GM18498 (cell line): ENCODE results near the gene DAD1.
A peak's percentile ranks its signal among the peaks of the same experiment; 100 is the strongest.
"Not testable (repeated sequence)": the region's sequence is repeated elsewhere in the genome, so short reads cannot be mapped to it uniquely, and the experiment has no call there.

Experiments used
- ATAC-seq: cut with Tn5 transposase; IDR thresholded peaks from one replicate; pipeline ENCODE4 v1.9.1; 2021; ENCODE audit warnings: mild to moderate bottlenecking, moderate library complexity; ENCODE audit not compliant: unreplicated experiment

DAD1 gene

GRCh38 chr14:22569737-22570131 lies 19.3 kb downstream of the DAD1 start:
- ATAC-seq: no peak

DNA sequence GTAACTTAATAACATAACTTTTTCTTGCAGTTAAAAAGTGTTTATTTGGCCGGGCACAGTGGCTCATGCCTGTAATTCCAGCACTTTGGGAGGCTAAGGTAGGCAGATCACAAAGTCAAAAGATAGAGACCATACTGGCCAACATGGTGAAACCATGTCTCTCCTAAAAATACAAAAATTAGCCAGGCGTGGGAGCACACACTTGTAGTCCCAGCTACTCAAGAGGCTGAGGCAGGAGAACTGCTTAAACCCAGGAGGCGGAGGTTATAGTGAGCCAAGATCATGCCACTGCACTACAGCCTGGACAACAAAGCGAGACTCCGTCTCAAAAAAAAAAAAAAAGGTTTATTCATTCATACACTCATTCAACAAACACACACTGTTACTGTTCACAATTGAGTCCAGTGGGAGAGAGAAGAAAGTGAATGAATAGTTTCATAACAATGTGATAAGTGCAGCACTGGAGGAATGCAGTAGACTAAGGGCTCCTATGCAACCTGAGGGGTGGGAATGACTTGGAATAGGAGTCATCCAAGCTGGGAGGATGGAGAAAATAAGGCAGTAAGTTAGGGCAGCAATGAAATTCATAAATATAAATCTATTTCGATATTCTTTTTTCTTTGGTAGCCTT lies 19.8 kb downstream of the DAD1 start:
- no peak for ATAC-seq

GRCh38 chr14:22567437-22567836 lies 21.6 kb downstream of the DAD1 start:
- ATAC-seq: no peak

DNA sequence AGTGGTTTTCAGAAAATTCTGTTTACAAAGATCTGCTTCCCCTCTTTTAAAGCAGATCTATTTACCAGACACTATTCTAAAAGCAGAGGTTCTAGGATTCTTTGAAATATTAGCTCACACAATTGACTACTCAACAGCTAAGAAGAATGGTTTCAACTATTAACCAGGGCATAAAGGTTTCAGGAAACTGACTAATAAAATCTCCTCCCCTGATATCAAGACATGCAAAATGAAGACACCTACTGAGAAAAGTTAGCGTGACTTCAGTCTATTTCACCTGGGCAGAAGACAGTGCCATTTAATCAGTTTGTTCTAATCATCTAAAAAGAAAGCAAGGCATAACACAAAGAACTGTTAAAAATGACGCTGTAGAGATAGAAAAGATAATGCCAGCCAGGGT lies 22.2 kb downstream of the DAD1 start:
- ATAC-seq: no peak

- not testable (repeated sequence) for ATAC-seq
Measured at GRCh38 chr14:22566266-22566665, 22.8 kb downstream of the DAD1 start.

- ATAC-seq: peak; percentile 41
Measured at GRCh38 chr14:22565391-22565945, 23.6 kb downstream of the DAD1 start.

DNA sequence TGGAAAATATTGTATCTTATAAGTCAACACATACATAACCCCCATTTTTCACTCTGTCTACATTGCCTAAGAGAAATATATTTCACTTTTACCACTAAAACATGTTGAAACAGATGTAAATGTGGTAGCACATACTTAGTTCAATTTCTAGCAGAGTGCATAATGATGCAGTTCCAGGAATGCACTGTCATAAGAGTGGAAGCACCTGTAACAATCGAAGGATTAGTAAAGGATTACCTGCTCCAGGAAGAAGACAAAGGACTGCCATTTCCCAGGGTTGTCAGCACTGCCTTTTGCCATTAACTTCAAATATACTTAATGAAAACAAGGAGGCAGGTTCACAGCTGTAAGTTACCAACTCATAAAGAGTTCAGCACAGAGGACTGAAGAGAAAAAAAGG lies 24.6 kb downstream of the DAD1 start:
- ATAC-seq: no peak

GRCh38 chr14:22563987-22564386 lies 25.0 kb downstream of the DAD1 start:
- peak; percentile 41 for ATAC-seq

GRCh38 chr14:22561661-22562579 lies 27.1 kb downstream of the DAD1 start:
- peak; percentile 21 for ATAC-seq

GRCh38 chr14:22561366-22561660 lies 27.7 kb downstream of the DAD1 start:
- no peak for ATAC-seq

DNA sequence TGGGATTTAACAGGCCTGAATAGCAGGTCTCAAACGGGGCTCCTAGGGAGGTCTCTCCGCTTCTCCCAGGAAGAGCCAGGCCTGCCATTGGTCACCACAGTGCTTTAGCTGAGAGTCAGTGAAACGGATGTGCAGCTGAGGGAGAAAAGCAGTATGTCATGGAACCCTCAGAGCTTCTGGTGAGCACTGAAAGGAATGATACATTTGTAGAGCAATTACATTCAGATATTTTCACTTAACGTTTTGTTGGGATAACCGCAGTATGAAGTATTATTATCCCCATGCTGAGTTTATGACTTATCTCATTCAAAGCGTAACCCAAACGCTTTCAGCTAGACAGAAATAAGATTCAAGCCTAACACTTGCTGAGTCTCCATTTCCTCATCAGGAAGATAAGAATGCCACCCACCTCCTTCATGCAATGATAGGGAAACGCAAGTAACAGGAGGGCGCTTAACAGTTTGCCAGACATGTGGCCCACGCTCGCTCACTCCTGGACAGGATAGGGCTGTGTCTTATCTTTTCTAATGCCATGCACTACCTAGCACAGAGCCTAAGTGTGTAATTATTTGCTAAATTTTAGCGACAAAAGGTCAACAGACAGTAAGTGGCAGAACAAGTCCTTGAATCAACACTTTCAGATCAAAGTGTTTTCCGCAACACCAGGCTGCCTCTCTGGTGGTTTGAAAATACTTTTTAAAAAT lies 28.2 kb downstream of the DAD1 start:
- no peak for ATAC-seq

DNA sequence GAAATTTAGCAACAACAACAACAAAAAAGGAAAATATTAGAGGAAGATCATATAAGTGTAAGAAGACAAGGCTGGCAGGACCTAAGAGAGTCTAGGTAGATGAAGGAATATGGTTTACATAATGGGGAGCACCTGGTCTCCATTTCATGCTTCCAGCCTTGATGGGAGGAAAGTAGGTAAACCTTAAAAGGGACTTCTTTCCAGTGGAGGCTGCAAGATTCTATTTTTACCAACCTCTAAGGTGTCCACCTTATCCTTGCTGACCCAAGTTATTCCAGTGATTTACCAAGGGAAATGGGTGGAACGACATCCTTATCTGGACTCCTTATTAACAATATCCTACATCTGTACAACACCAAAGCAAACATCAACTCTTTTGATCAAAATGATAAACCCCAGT lies 30.0 kb downstream of the DAD1 start:
- no peak for ATAC-seq

DNA sequence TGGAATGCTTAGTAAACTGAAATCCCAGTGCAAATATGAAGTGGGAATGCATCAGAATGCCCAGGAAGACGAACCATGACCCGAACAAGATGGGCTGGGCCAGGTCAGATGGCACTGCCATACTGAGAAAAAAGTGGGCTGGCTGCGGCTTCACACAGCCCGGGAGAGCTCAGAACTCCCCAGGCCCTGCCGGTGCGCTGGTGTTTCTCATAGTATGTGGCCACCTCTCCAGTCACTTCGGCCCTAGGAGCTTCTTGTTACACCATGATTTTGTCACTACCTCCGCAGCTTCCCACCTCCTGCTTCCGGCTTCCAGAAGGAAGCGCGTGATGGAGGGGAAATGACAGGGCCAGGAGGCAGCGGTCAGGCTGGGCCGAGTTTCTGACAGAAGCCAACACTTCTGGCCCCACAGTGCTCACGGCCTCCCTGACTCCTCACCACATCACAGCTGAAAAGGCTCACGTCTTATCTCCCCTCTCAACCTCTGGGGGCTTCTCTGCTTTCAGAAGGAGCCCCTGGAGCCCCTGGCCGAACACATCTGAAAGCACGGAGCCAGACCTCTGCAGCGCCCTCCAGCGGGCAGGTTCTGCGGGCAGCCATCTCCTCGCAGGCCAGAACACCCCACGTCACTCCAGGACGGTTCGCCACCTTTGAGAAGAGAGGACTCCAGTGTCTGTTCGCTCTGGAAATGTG lies 30.7 kb downstream of the DAD1 start:
- ATAC-seq: no peak

DNA sequence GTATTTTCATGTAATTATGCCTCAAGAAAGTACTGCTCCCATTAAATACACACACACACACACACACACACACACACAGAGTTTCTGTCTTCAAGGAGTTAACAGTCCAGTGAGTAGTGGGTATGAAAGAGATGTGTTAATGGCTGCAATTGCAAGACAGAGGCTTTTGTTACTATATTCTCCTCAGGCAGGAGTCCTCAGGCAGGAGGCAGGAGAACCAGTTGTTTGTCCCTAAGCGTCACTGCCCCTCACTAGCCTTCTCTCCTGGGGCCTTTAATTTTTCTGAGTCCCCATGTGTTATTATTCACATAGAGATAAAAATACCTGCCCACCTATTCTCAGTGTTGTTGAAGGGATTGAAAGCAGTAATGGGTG lies 31.2 kb downstream of the DAD1 start:
- no peak for ATAC-seq

DNA sequence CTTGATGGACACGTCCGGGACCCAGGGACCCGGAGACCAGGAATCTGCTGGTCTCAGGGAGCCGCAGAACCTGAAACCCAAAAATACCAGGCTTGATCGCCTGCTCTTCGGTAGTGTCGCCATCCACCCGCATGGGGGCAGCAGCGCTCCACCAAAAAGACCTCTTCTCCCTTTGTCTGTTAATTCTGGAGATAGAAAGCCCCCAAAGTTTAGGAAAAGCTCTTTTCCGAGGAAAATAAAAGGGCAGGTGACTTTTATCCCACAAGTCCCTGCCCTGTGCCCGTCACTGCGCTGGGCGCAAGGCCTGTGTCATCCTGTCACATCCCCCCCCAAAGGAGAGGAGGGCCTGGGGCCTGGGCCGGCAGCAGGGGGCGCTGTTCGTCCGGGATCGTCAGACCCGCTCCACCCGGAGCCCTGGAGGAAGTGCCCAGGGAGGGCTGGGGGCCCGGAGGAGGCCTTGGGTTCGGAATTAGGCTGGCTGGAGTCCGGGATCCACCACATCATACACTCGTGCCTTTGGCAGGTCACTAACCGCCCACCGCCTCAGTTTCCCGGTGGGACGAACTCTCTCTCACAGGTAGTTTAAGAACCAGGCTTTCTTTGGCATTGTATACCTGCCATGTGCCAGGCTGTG lies 31.9 kb downstream of the DAD1 start:
- ATAC-seq: peak; percentile 32

DNA sequence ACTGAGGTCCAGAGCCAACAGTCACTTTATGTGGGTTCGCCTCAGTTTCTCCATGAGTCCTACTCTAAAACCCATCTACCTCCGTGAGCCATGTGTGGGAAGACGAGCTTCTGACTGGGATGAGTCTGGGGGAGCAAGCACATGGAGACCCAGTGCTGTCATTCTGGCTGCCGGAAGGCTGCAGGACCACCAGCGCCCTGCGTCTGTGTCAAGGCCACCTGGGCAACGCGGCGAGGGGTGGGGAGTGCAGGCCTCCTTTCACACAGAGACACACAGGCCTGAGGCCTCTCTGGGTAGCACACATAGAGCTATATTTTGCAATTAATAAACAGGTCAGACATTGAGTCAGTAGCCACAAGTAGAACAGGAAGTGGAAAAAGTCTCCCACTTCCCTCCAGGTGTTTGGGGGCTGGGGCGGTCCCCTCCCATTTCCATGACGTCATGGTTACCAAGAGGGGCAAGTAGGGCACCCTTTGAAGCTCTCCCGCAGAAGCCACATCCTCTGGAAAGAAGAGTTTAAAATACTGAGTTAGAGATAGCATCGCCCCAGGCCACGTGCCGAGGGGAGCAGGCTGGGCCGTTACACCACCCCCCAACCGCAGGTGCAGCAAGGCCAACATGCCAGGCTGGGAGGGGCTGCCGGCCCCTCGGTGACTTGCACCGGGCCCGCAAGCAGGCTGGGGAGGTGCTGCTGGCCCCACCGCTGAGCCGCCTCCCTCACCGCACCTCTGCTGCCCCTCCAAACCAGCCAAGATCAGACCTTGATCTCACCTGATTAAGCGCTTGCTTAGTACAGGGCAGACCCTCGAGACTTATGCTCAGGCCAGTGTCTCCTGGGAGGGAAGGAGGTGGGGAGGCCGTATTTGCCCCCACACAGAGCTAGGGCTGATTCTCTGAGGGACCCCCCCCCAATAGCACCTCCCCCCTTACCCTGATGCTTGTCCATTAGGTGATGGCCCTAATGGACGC lies 32.7 kb downstream of the DAD1 start:
- peak; percentile 72 for ATAC-seq

- no peak for ATAC-seq
Measured at GRCh38 chr14:22555384-22556011, 33.5 kb downstream of the DAD1 start.

DNA sequence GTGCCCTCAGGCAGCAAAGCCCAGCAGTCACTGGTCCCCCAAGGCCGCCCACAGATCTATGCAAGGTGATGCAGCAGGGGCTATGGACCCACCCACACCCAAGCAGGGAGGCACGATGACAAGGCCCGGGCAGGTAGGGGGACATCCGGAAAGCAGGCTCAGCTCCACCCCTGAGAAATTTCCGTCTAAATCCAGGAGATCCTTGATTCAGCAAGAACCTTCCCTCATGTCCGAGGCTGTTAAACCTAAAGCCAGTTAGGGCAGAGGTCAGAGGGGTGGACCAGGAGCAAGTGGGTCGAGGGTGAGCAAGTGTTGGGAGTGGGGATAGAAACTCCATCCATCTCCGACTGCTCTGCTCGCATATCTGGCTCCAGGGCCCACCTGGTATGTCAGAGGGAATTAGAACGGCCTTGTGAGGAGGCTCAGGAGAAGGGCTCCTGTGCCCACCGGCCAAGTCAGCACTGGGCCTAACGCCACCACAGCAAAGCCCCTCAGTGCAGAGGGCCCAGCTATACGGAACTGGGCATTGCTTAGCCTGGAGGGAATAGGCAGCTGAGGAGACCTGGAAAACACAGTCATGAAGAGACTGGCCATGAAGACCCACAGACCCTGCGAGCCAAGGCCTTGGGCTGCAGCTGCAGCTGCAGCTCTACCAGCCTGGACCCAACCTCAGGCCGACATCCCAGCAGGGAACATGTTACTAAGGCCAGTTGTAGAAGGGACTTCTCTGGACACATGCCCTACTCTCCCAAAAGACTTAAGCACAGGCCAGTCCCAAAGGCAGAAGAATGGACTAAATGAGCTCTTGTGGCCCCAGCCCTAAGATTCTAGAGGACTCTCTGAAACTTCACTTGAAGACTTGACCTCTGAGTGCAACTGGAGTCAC lies 34.3 kb downstream of the DAD1 start:
- ATAC-seq: no peak
